Fibroblast of villous mesenchyme (primary cell): ENCODE measurements around the gene PPFIA4. TPM values are rescaled to one million over a fixed set of nuclear protein-coding genes. Genes with fewer than 3 reads are reported as not detected.

Experiments
- DNase-seq: peaks from one replicate; pipeline ENCODE4 v3.0.0-alpha.2; 2010; ENCODE audit warnings: low read depth
- H3K4me3 ChIP-seq: 2 replicates; pipeline ENCODE4 v1.5.1; 2011; ENCODE audit warnings: low read depth, mild to moderate bottlenecking, low read length
- CTCF ChIP-seq: IDR thresholded peaks from 2 replicates; pipeline ENCODE4 v1.5.1; 2012; ENCODE audit warnings: low read depth, mild to moderate bottlenecking, low read length; ENCODE audit not compliant: insufficient read depth
- total RNA-seq: library from RNA; depleted of rRNA; stranded (reverse); fragments of >200 nt; gene quantifications from 2 replicates; pipeline ENCODE4 v1.2.3, GENCODE V29; 2012

The PPFIA4 gene
- total RNA-seq, 1 donor: 4.3 TPM

- no peak for TF ChIP-seq CTCF
- no peak overlapping the region for H3K4me3 ChIP-seq
- no peak for DNase-seq
These were observed 38.2 kb upstream of the PPFIA4 start for GRCh38 chr1:202987922-202988583.

- H3K4me3 ChIP-seq: no peak overlapping the region
- TF ChIP-seq CTCF: no peak
- DNase-seq: no peak
These were observed 36.4 kb upstream of the PPFIA4 start for GRCh38 chr1:202989879-202990278.

- DNase-seq: no peak
- TF ChIP-seq CTCF: no peak
- no peak overlapping the region for H3K4me3 ChIP-seq
These were observed 35.2 kb upstream of the PPFIA4 start for GRCh38 chr1:202991112-202991511.

- no peak for TF ChIP-seq CTCF
- no peak for DNase-seq
- no peak overlapping the region for H3K4me3 ChIP-seq
These were observed 31.5 kb upstream of the PPFIA4 start for GRCh38 chr1:202994756-202995155.

- TF ChIP-seq CTCF: peak; percentile 78
- DNase-seq: peak; percentile 56
- no peak overlapping the region for H3K4me3 ChIP-seq
These were observed 27.2 kb upstream of the PPFIA4 start for GRCh38 chr1:202998836-202999750.

GRCh38 chr1:203000217-203000944 lies 25.9 kb upstream of the PPFIA4 start:
- H3K4me3 ChIP-seq: no peak overlapping the region
- DNase-seq: no peak
- TF ChIP-seq CTCF: no peak
